ENCODE data around the gene CCDC167. TPM values are rescaled to one million over a fixed set of nuclear protein-coding genes. Genes with fewer than 3 reads are reported as not detected.

The CCDC167 gene
- total and polyA plus RNA-seq, 2 donors (not counting 1 experiment from before 2014, with no cell fraction given): 8.3 to 35.7 TPM

DNA sequence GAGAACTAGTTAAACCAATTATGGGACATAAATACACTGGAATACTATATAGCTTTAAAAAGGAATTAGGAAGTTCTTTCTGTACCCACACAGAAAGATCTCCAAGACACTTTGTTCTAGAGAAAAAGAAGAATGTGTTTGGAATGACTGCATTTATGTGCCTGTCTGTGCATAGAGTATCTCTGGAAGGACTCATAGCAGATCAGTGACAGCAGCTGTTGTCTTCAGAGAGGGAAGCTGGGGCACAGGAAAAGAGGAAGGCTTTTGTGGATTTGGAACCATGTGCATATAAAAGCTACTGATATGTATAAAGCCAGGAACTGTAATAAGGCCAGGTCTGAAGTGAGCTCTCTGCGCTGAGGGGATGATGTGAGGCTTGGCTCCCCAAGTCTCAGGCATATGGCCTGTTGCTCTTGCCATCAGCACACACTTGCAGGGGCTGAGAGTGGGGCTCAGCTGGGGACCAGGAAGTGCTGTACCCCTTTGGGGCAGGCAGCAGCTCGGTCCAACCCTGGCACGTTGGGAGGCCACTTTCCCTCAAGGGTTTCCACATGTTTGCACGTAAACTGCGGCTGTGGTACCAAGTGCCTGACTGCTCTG lies 31.8 kb upstream of the CCDC167 start:
- Histone ChIP-seq H3K27ac (ENCODE audit: insufficient read depth, low read length) (no peak overlapping the region), H3K27me3 (ENCODE audit: control insufficient read depth, insufficient read depth, low read length) (peaks cover 56% of the 10 kb centered on the region), H4K20me1 (ENCODE audit: control insufficient read depth, extremely low read depth, insufficient read depth, low read length) (no peaks in the 10 kb centered on the region), H2AFZ (ENCODE audit: low read length) (no peak overlapping the region), H3K79me2 (ENCODE audit: control insufficient read depth, insufficient read depth, low read length) (no peaks in the 10 kb centered on the region), H3K4me1 (ENCODE audit: control insufficient read depth, extremely low read depth, insufficient read depth, low read length) (no peaks in the 10 kb centered on the region), H3K4me3 (replicated peaks in 1 of 4; ENCODE audit: control extremely low read depth in 1 of 4, insufficient read depth in 1 of 4, low read depth in 3 of 4, low read length in 4 of 4) (no peak overlapping the region), H3K36me3 (ENCODE audit: control insufficient read depth, insufficient read depth, low read length) (no peaks in the 10 kb centered on the region), H3K4me2 (ENCODE audit: extremely low read depth, insufficient read depth, low read length) (no peak overlapping the region), H3K9ac (ENCODE audit: insufficient read depth, low read length) (no peak overlapping the region), H3K9me3 (ENCODE audit: control insufficient read depth, insufficient read depth, low read depth, low read length) (no peaks in the 10 kb centered on the region)
- TF ChIP-seq EZH2 (IDR thresholded peaks at IDR 0.05; ENCODE audit: low read length, missing control alignments): no peak
- TF ChIP-seq, protein P1, sequence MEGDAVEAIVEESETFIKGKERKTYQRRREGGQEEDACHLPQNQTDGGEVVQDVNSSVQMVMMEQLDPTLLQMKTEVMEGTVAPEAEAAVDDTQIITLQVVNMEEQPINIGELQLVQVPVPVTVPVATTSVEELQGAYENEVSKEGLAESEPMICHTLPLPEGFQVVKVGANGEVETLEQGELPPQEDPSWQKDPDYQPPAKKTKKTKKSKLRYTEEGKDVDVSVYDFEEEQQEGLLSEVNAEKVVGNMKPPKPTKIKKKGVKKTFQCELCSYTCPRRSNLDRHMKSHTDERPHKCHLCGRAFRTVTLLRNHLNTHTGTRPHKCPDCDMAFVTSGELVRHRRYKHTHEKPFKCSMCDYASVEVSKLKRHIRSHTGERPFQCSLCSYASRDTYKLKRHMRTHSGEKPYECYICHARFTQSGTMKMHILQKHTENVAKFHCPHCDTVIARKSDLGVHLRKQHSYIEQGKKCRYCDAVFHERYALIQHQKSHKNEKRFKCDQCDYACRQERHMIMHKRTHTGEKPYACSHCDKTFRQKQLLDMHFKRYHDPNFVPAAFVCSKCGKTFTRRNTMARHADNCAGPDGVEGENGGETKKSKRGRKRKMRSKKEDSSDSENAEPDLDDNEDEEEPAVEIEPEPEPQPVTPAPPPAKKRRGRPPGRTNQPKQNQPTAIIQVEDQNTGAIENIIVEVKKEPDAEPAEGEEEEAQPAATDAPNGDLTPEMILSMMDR (conservative IDR thresholded peaks at IDR 0.05 in 1 of 2, IDR thresholded peaks at IDR 0.05 in 1 of 2; ENCODE audit: low read depth in 1 of 2, low read length in 2 of 2): no peak
- no peak for DNase-seq (ENCODE audit: low read depth in 2 of 2)

DNA sequence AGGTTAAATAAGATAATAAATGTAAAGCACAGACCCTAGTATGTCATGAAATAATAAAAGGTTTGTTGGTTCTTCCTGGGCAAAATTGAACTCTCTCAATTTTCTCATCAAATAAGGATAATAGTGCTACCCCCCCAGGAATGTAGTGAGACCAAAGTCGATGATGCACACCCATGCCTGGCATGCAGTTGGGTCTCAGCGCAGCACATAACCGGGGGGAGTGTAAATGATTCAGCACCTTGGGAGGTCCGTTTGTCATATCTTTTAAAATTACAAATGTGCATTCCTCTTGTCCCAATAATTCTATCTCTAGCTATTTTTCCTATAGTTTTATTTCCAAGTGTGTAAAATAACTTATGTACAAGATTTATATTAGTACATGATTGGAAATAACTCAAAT lies 31.3 kb upstream of the CCDC167 start:
- Histone ChIP-seq H3K4me2 (ENCODE audit: extremely low read depth, insufficient read depth, low read length) (no peak overlapping the region), H3K9ac (ENCODE audit: insufficient read depth, low read length) (no peak overlapping the region), H3K4me3 (replicated peaks in 1 of 4; ENCODE audit: control extremely low read depth in 1 of 4, insufficient read depth in 1 of 4, low read depth in 3 of 4, low read length in 4 of 4) (no peak overlapping the region), H3K36me3 (ENCODE audit: control insufficient read depth, insufficient read depth, low read length) (no peaks in the 10 kb centered on the region), H2AFZ (ENCODE audit: low read length) (no peak overlapping the region), H3K27ac (ENCODE audit: insufficient read depth, low read length) (no peak overlapping the region), H3K27me3 (ENCODE audit: control insufficient read depth, insufficient read depth, low read length) (peaks cover 51% of the 10 kb centered on the region), H3K4me1 (ENCODE audit: control insufficient read depth, extremely low read depth, insufficient read depth, low read length) (no peaks in the 10 kb centered on the region), H3K9me3 (ENCODE audit: control insufficient read depth, insufficient read depth, low read depth, low read length) (no peaks in the 10 kb centered on the region), H4K20me1 (ENCODE audit: control insufficient read depth, extremely low read depth, insufficient read depth, low read length) (no peaks in the 10 kb centered on the region), H3K79me2 (ENCODE audit: control insufficient read depth, insufficient read depth, low read length) (no peaks in the 10 kb centered on the region)
- DNase-seq (ENCODE audit: low read depth in 2 of 2): peak in 1 of 2 donors; percentile 77
- no peak for TF ChIP-seq EZH2 (IDR thresholded peaks at IDR 0.05; ENCODE audit: low read length, missing control alignments)
- TF ChIP-seq, protein P1 (conservative IDR thresholded peaks at IDR 0.05 in 1 of 2, IDR thresholded peaks at IDR 0.05 in 1 of 2; ENCODE audit: low read depth in 1 of 2, low read length in 2 of 2): no peak

DNA sequence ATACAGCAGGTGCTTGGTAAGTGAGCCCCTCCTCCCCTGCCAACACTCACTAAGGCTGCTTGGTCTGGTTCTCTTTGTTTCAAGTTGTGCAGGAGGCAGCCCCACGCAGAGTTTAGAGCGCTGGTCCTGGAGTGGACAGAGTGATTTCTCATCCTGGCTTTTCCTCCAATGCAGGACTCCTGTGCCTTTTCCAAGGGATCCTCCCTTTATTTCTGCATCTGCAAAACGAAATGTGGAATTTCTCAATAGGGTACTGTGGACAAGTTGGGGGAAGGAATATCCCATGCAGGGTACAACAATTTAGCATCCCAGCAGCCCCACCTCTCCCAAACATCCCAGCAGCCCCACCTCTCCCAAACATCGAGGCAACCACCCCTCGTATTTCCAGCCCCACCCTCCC lies 30.6 kb upstream of the CCDC167 start:
- Histone ChIP-seq H3K9ac (ENCODE audit: insufficient read depth, low read length) (no peak overlapping the region), H3K27ac (ENCODE audit: insufficient read depth, low read length) (no peak overlapping the region), H3K4me1 (ENCODE audit: control insufficient read depth, extremely low read depth, insufficient read depth, low read length) (no peaks in the 10 kb centered on the region), H4K20me1 (ENCODE audit: control insufficient read depth, extremely low read depth, insufficient read depth, low read length) (no peaks in the 10 kb centered on the region), H3K9me3 (ENCODE audit: control insufficient read depth, insufficient read depth, low read depth, low read length) (no peaks in the 10 kb centered on the region), H3K4me3 (replicated peaks in 1 of 4; ENCODE audit: control extremely low read depth in 1 of 4, insufficient read depth in 1 of 4, low read depth in 3 of 4, low read length in 4 of 4) (no peak overlapping the region), H3K4me2 (ENCODE audit: extremely low read depth, insufficient read depth, low read length) (no peak overlapping the region), H3K27me3 (ENCODE audit: control insufficient read depth, insufficient read depth, low read length) (peaks cover 45% of the 10 kb centered on the region), H2AFZ (ENCODE audit: low read length) (no peak overlapping the region), H3K36me3 (ENCODE audit: control insufficient read depth, insufficient read depth, low read length) (no peaks in the 10 kb centered on the region), H3K79me2 (ENCODE audit: control insufficient read depth, insufficient read depth, low read length) (no peaks in the 10 kb centered on the region)
- no peak for DNase-seq (ENCODE audit: low read depth in 2 of 2)
- TF ChIP-seq, protein P1 (conservative IDR thresholded peaks at IDR 0.05 in 1 of 2, IDR thresholded peaks at IDR 0.05 in 1 of 2; ENCODE audit: low read depth in 1 of 2, low read length in 2 of 2): no peak
- TF ChIP-seq EZH2 (IDR thresholded peaks at IDR 0.05; ENCODE audit: low read length, missing control alignments): no peak

All from fibroblast of lung (primary cell).